Activated naive CD8-positive, alpha-beta T cell treated with anti-CD3 and anti-CD28 coated beads for 36 hours (primary cell): Measurements from ENCODE around the gene CPNE5. TPM values are rescaled to one million over a fixed set of nuclear protein-coding genes. Genes with fewer than 3 reads are reported as not detected.

Source experiments
- DNase-seq: peaks from one replicate; pipeline ENCODE4 v3.0.0; 2021
- H3K27ac Mint-ChIP-seq: one replicate; pipeline ENCODE4 v1.8.0; 2022; ENCODE audit warnings: mild to moderate bottlenecking, moderate library complexity, mixed read lengths
- H3K27me3 Mint-ChIP-seq: one replicate; pipeline ENCODE4 v1.8.0; 2022; ENCODE audit warnings: mild to moderate bottlenecking, mixed read lengths
- H3K36me3 Mint-ChIP-seq: one replicate; pipeline ENCODE4 v1.8.0; 2021; ENCODE audit warnings: mild to moderate bottlenecking, mixed read lengths
- H3K4me1 Mint-ChIP-seq: one replicate; pipeline ENCODE4 v1.8.0; 2021; ENCODE audit warnings: mixed read lengths
- H3K4me3 Mint-ChIP-seq: one replicate; pipeline ENCODE4 v1.8.0; 2022; ENCODE audit warnings: mild to moderate bottlenecking, moderate library complexity, mixed read lengths
- H3K9me3 Mint-ChIP-seq: one replicate; pipeline ENCODE4 v1.8.0; 2022; ENCODE audit warnings: mixed read lengths
- total RNA-seq, 2 experiments: library from RNA; stranded (reverse); gene quantifications; one replicate each; pipeline ENCODE4 v1.2.3, GENCODE V29; 2021

The CPNE5 gene
- total RNA-seq, 2 experiments from 2014 or later = 0.72 to 1.2 TPM

DNA sequence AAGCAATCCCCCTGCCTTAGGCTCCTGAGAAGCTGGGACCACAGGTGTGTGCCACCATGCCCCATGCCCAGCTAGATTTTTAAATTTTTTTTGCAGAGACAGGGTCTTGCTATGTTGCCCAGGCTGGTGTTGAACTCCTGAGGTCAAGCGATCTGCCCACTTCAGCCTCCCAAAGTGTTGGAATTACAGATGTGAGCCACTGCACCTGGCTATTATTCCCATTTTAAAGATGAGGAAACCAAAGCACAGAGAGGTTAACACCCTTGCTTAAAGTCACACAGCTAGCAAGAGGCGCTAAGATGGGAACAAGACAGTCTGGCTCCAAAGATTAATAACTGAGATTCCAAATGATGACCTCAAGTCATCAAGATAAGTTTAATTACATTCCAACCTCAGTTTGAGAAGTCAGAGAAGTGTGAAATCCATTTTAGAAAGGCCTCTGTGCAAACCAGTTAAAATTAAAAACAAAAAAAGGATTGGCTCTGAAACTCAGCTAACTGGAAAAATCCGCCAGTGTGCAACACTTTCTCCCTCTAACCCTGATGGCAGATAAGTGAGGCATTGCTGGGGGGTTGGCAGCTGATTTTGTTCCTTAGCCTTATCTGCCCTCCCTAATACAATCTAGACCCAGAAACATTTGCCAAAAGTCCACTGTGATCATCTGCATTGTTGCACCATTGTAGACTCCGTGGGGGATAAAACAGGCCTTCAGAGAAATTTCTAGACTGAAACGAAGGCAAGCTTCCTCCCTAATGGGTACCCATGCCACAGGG is 55.5 kb downstream of the CPNE5 start:
- no peaks in the 10 kb centered on the region for H3K9me3 Mint-ChIP-seq
- no peak overlapping the region for H3K27ac Mint-ChIP-seq
- H3K4me1 Mint-ChIP-seq = peaks cover 2% of the 10 kb centered on the region
- no peak for DNase-seq
- H3K36me3 Mint-ChIP-seq = no peaks in the 10 kb centered on the region
- H3K4me3 Mint-ChIP-seq = no peak overlapping the region
- H3K27me3 Mint-ChIP-seq = no peaks in the 10 kb centered on the region

DNA sequence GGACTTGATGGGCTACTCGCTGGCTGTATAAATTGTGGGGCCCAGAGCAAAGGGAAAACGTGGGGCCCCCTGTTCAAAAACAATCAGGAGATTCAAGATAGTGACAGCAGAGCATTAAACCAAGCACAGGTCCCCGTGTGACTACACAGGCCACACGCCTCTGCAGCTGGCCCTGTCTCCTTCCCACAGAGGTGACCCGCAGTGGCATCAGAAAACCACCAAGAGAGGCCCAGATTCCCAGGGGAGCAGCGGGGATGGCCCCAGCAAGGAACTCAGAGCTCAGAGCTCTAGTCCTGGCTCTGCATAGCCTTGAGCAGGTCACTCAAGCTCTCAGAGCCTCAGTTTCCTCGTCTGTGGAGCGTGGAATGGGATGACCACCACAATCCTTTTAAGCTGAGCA is 57.6 kb downstream of the CPNE5 start:
- Mint-ChIP-seq H3K27ac (no peak overlapping the region), H3K4me1 (no peaks in the 10 kb centered on the region), H3K27me3 (no peaks in the 10 kb centered on the region), H3K4me3 (no peak overlapping the region), H3K36me3 (no peaks in the 10 kb centered on the region), H3K9me3 (no peaks in the 10 kb centered on the region)
- DNase-seq = no peak

DNA sequence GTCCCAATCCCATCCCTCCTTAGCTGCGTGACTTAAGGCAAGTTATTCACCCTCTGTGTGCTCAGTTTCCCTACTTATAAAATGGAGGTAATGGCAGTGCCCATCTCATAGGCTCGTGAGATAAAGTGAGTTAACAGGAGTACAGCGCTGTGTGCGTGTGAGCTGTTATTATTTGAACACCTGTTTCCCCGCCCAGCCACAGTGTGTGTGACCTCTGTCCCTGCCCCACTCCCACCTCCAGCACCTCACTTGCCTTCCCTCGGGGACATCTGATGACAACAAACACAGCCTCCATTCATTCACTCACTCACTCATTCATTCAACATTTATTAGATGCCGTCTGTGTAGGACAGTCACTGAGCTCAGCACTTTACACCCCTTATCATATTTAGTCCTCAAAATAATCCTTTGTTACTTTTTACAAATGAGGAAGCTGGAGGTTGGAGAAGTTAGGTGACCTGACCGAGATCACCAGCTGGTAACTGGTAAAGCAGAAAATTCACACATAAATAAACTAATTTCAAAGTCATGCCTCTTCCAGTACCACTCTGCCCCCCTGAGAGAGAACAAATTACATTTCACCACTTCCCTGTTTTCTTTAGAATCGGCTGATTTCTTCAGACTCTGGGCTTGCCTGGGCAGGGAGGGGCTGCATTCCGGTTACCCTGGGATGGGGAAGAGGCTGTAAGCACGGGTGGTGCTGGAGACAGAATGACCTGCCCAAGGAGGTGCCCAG is 58.6 kb downstream of the CPNE5 start:
- DNase-seq = no peak
- Mint-ChIP-seq H3K36me3 (no peaks in the 10 kb centered on the region), H3K4me3 (no peak overlapping the region), H3K27ac (no peak overlapping the region), H3K9me3 (no peaks in the 10 kb centered on the region), H3K27me3 (no peaks in the 10 kb centered on the region), H3K4me1 (no peaks in the 10 kb centered on the region)

DNA sequence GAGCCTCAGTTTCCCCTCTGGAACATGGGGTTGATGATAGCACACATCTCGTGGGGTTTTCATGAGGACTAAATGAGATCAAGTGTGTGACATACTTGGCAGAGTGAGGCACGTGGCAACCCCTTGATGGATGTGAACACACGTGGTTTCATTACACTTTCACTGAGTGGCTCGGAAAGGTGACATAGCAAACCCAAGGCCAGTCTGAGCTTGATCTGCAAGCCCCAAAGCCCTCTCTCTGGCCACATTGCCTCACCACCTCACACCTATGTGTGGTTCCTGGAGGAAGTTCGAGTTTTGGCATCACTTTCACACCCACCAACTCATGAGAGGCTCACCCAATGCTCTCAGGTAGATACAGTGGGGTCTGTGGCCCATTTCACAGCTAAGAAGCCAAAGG is 60.0 kb downstream of the CPNE5 start:
- H3K27me3 Mint-ChIP-seq = no peaks in the 10 kb centered on the region
- H3K36me3 Mint-ChIP-seq = no peaks in the 10 kb centered on the region
- no peak for DNase-seq
- H3K4me3 Mint-ChIP-seq = no peak overlapping the region
- no peak overlapping the region for H3K27ac Mint-ChIP-seq
- H3K4me1 Mint-ChIP-seq = no peaks in the 10 kb centered on the region
- no peaks in the 10 kb centered on the region for H3K9me3 Mint-ChIP-seq

DNA sequence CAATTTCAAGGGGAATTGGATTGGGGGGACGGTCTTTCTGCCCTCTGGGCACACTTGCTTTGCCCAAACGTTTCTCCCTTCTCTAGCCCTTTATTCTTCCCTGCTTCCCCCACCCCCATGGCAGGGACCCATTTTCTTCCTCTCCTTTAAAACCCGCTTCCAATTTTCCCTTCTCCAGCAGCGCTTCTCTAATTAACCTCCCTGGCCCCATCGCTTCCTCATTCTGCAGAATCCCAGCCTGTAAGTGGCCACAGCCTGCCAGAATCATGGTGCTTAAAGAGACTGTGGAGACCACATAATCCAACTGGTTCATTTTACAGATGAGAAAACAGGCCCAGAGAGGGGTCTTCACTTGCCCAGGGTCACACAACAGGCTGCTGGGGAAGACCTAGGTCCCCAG is 61.4 kb downstream of the CPNE5 start:
- H3K4me1 Mint-ChIP-seq = no peaks in the 10 kb centered on the region
- H3K27ac Mint-ChIP-seq = no peak overlapping the region
- no peaks in the 10 kb centered on the region for H3K36me3 Mint-ChIP-seq
- no peaks in the 10 kb centered on the region for H3K9me3 Mint-ChIP-seq
- DNase-seq = no peak
- no peak overlapping the region for H3K4me3 Mint-ChIP-seq
- no peaks in the 10 kb centered on the region for H3K27me3 Mint-ChIP-seq

DNA sequence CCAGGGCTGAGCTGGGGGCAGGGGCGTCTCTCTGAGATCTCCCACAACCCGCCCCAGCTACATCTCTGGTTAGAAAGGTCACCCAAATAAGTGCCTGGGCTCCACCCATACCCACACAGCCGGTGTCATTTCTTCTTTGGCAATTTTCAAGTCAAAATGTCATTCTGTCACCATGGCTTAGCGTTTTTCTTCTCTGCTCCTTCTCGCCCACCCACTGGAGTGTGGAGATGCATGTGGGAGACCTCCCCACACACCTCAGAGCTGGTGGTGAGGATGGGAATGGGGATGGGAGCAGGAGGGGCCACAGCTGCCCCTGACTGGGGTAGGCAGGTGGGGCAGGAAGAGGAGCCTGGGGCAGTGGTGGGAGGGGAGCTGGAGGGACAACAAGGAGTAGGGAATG is 63.1 kb downstream of the CPNE5 start:
- Mint-ChIP-seq H3K27me3 (no peaks in the 10 kb centered on the region), H3K36me3 (no peaks in the 10 kb centered on the region), H3K4me1 (peaks cover 7% of the 10 kb centered on the region), H3K9me3 (no peaks in the 10 kb centered on the region), H3K27ac (no peak overlapping the region), H3K4me3 (no peak overlapping the region)
- no peak for DNase-seq

DNA sequence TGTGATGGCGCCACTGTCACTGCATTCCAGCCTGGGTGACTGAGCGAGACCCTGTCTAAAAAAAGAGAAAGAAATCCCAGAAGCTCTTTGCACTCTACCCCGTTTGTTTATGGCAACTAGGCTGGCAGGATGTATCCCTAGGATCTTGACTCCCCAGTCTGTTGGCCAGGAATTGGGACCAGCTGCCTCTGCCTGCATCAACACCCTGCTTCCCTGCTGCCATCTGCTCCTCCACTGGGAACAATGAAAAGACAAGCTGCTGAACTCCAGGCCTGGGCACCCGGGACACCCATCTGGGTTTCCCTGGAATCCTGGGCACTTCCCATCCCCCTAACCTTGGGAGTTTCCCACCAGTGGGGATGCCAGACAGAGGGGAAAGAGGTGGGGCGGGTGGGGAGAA is 64.9 kb downstream of the CPNE5 start:
- H3K9me3 Mint-ChIP-seq = no peaks in the 10 kb centered on the region
- H3K36me3 Mint-ChIP-seq = no peaks in the 10 kb centered on the region
- no peak overlapping the region for H3K4me3 Mint-ChIP-seq
- no peak for DNase-seq
- no peaks in the 10 kb centered on the region for H3K27me3 Mint-ChIP-seq
- peaks cover 24% of the 10 kb centered on the region for H3K4me1 Mint-ChIP-seq
- no peak overlapping the region for H3K27ac Mint-ChIP-seq

DNA sequence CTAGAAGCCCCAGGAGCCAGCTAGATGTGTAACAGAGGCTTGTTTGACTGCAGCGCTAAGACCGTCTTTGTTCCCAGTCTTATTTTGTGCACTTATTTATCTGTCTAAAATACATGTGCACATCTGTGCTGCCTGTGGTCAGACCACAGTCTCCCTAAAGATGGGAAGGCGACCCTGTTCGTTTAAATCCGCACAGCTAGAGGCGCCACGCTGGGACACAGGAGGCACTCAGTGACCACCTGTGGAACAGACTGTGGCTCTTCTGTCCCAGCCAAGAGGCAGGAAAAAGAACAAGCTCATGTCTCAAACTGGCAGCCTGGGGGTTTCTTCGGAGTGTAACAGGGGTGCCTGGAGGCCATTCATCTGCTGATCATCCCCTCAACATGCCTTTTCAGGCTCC is 66.8 kb downstream of the CPNE5 start:
- Mint-ChIP-seq H3K36me3 (no peaks in the 10 kb centered on the region), H3K27me3 (no peaks in the 10 kb centered on the region), H3K9me3 (no peaks in the 10 kb centered on the region), H3K4me1 (peaks cover 36% of the 10 kb centered on the region), H3K27ac (peak overlapping the region; percentile 19), H3K4me3 (no peak overlapping the region)
- DNase-seq = no peak

DNA sequence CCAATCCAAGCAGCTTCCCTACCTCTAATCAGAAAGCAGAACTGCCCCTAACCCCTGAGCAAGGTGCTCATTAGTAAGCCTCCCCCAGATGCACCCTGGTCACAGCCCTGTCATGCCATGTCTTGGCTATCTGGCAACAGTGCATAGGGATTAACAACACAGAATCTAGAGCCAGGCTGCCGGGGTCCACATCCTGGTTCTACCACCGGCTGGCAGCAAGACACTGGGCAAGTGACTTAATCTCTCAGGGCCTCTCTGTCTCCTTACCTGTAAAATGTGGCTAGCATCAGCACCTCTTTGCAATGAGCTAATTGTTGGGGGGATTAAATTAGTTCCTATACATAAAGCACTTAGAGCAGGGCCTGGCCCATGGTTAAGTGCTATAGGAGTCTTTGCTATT is 68.1 kb downstream of the CPNE5 start:
- Mint-ChIP-seq H3K4me1 (peaks cover 38% of the 10 kb centered on the region), H3K9me3 (no peaks in the 10 kb centered on the region), H3K4me3 (no peak overlapping the region), H3K27ac (peak overlapping the region; percentile 83), H3K36me3 (no peaks in the 10 kb centered on the region), H3K27me3 (no peaks in the 10 kb centered on the region)
- DNase-seq = no peak

DNA sequence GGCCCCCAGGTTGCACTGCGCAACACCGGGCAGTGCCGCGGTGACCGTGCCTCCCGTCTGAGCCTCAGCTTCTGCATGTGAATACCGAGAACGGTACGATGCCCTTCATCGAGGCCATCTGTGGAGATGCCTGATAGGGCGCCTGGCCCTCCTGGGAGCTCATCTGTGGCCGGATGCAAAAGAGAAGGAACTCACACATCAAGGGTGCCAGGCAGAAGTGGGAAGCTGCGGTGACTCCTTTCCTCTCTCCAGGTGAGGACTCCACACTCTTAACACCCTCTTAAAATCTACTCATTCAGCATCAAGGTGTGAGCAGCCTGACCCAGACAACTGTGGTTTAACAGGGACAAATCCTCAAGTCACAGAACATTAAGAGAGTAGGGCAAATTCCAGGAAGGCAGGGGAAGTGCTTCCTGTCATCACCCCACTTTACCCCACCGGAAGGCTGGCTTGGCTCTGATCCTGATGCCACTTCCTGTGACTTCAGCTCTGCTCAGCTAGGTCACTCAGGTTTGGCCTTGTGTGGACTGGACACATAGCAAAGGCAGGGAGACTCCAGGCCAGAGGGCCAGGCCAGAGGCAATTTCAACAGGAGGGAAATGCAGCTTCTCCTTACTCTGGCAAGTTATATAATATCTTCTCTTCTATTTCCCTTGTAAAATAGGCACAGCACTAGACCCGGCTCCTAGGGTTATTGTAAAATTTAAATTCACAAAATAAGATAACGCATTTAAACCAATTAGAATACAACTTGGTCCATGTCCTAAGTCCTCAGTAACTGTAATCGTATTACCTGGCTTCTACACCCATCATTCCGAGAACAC is 69.4 kb downstream of the CPNE5 start:
- Mint-ChIP-seq H3K36me3 (no peaks in the 10 kb centered on the region), H3K27me3 (no peaks in the 10 kb centered on the region), H3K4me1 (peaks cover 42% of the 10 kb centered on the region), H3K27ac (peak overlapping the region; percentile 83), H3K4me3 (peak overlapping the region; percentile 56), H3K9me3 (no peaks in the 10 kb centered on the region)
- peak; percentile 42 for DNase-seq

DNA sequence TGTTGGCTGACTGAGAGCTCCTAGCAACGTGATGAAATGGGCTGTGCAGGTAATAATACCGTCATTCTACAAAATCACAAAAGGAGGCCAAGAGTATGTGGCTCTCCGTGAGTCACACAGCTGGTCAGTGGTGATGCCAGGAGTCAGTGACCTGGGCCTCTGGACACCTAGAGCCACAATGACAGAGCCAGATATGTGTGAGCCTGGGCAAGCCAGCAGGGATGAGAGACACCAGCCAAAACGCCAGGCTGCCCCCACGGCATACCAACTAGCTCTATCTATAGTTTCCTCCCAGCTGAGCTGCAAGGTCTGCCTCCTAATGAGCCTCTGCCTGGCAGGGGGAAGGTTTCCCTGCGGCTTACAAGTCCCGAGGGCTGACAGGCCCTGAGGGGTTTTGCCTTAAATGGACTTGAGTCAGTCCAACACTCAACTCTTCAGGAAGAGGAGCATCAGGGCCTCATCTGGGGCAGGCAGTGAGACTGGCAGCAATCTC is 70.0 kb downstream of the CPNE5 start:
- peaks cover 42% of the 10 kb centered on the region for H3K4me1 Mint-ChIP-seq
- H3K36me3 Mint-ChIP-seq = no peaks in the 10 kb centered on the region
- H3K27ac Mint-ChIP-seq = peak overlapping the region; percentile 83
- peak overlapping the region; percentile 56 for H3K4me3 Mint-ChIP-seq
- H3K27me3 Mint-ChIP-seq = no peaks in the 10 kb centered on the region
- no peaks in the 10 kb centered on the region for H3K9me3 Mint-ChIP-seq
- no peak for DNase-seq

DNA sequence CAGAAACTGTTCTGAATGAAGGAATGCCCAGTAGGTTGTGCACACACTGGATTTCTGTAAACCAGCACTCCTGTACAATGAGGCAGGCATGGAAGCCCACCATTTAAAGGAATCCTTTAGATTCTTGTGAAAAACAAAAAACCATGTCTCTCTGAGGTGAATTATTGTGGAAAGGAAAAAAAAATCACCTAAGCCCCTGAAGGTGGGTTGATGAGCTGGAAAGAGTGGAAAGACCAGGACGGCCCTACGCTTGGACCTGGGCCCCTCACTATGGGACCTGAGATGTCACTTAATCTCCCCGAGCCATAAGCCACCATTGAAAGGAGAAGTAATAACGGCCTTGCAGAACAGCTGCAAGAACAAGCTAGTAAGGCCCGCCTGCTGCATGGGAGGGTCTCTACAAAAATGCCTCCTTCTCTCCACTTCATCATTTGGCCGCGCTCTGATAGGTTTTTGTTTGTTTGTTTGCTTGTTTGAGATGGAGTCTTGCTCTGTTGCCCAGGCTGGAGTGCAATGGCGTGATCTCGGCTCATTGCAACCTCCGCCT is 72.8 kb downstream of the CPNE5 start:
- Mint-ChIP-seq H3K4me3 (no peak overlapping the region), H3K4me1 (peaks cover 38% of the 10 kb centered on the region), H3K9me3 (no peaks in the 10 kb centered on the region), H3K36me3 (no peaks in the 10 kb centered on the region), H3K27ac (no peak overlapping the region), H3K27me3 (no peaks in the 10 kb centered on the region)
- DNase-seq = no peak

DNA sequence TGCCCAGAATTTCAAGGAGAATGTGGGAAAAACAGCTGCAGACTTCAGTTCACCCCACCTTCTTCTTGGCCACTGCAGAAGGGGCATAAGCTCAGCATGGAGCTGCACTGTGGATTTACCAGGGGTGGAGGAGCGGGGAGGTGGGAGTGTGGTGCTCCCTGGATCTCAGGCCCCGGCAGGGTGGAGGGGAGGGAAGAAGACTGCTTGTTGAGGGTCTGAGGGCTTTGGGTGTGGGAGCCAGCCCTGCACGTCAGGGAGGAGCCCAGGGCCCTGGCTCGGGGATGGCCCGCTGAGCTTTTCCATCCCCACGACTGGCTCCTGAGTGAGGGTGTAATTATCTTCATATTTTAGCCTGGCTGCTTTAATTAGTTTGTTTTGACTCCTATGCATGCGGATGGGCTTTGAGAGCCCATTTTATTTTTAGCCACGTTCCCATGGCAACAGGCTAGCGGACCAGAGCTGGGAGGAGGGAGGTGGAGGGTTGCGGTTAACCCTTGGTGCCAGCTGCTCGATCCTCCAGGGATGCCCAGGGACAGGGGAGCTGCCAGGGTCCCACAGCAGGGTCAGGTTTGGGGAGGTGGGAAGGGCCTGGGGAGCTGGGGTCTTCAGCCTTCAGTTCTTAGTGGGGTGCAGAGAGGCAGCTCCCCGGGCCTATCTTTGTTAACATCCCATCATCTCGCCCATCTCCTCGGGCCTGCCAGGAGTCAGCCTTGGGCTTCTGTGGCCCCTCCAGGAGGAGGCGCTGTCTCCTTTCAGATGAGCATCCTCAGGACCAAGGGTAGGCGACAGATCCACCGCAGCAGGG is 73.4 kb downstream of the CPNE5 start:
- peaks cover 31% of the 10 kb centered on the region for H3K4me1 Mint-ChIP-seq
- no peak overlapping the region for H3K27ac Mint-ChIP-seq
- no peaks in the 10 kb centered on the region for H3K36me3 Mint-ChIP-seq
- no peak overlapping the region for H3K4me3 Mint-ChIP-seq
- no peaks in the 10 kb centered on the region for H3K9me3 Mint-ChIP-seq
- DNase-seq = peak; percentile 82
- H3K27me3 Mint-ChIP-seq = no peaks in the 10 kb centered on the region

DNA sequence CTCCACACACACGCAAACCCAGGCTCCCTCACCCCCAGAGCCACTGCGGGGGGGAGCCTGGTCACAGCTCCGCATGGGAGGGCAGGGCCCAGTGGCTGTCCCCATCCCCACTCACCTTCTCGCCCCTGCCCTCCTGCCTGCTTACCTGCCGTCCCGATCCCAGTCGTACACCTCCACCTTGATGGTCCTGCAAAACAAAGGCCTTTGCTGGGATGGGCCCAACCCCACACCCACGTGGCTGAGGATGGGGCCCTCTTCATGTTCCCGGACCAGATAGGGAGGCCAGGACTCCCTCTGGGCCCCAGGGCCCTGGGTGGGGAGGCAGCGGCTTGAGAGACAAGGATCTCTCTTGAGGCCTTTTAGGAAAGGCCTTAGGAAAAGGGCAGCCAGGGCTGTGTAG is 74.1 kb downstream of the CPNE5 start:
- DNase-seq = no peak
- Mint-ChIP-seq H3K4me1 (peaks cover 26% of the 10 kb centered on the region), H3K36me3 (no peaks in the 10 kb centered on the region), H3K27me3 (no peaks in the 10 kb centered on the region), H3K27ac (no peak overlapping the region), H3K9me3 (no peaks in the 10 kb centered on the region), H3K4me3 (no peak overlapping the region)
